ENCODE measurements around the gene HSF5. TPM values are rescaled to one million over a fixed set of nuclear protein-coding genes. Genes with fewer than 3 reads are reported as not detected.

The HSF5 gene
- total RNA-seq, 1 donor from 2014 or later = 0.32 TPM

GRCh38 chr17:58421711-58422110 lies 66.5 kb downstream of the HSF5 start:
- no peaks in the 10 kb centered on the region for H3K9me3 ChIP-seq
- no peak for DNase-seq
- no peaks in the 10 kb centered on the region for H3K27me3 ChIP-seq (ENCODE audit: low read depth)
- peaks cover 5% of the 10 kb centered on the region for H3K4me1 ChIP-seq
- H3K27ac ChIP-seq = no peak overlapping the region
- TF ChIP-seq, protein P1, sequence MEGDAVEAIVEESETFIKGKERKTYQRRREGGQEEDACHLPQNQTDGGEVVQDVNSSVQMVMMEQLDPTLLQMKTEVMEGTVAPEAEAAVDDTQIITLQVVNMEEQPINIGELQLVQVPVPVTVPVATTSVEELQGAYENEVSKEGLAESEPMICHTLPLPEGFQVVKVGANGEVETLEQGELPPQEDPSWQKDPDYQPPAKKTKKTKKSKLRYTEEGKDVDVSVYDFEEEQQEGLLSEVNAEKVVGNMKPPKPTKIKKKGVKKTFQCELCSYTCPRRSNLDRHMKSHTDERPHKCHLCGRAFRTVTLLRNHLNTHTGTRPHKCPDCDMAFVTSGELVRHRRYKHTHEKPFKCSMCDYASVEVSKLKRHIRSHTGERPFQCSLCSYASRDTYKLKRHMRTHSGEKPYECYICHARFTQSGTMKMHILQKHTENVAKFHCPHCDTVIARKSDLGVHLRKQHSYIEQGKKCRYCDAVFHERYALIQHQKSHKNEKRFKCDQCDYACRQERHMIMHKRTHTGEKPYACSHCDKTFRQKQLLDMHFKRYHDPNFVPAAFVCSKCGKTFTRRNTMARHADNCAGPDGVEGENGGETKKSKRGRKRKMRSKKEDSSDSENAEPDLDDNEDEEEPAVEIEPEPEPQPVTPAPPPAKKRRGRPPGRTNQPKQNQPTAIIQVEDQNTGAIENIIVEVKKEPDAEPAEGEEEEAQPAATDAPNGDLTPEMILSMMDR (IDR thresholded peaks at IDR 0.05) = no peak
- no peak for ATAC-seq
- no peak overlapping the region for H3K4me3 ChIP-seq
- H3K36me3 ChIP-seq = no peaks in the 10 kb centered on the region
- intact Hi-C loops (cut with DNase I) = no loop called here

DNA sequence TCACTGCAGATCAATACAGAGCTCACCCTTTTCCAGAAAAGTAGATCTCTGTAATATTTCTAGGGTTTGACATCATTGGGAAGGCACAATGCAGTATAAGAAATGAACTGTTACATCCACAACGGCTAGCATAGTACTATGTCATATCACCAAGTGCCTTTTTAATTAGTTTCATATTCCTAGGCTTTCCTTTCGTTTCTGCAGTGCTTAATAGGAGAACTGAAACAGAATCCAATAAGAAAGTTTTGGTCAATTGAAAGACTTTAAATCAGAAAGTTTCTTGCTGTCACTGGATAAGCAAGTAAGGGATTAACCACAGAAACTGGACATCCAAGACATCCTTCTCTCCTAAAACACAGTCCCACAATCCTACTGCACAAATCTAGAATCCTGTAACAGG lies 67.4 kb downstream of the HSF5 start:
- no peaks in the 10 kb centered on the region for H3K36me3 ChIP-seq
- H3K4me3 ChIP-seq = no peak overlapping the region
- no peaks in the 10 kb centered on the region for H3K27me3 ChIP-seq (ENCODE audit: low read depth)
- no peak overlapping the region for H3K27ac ChIP-seq
- ATAC-seq (no peak), DNase-seq (no peak)
- intact Hi-C loops (cut with DNase I) = no loop called here
- no peaks in the 10 kb centered on the region for H3K9me3 ChIP-seq
- peaks cover 5% of the 10 kb centered on the region for H3K4me1 ChIP-seq
- TF ChIP-seq, protein P1 (IDR thresholded peaks at IDR 0.05) = no peak

DNA sequence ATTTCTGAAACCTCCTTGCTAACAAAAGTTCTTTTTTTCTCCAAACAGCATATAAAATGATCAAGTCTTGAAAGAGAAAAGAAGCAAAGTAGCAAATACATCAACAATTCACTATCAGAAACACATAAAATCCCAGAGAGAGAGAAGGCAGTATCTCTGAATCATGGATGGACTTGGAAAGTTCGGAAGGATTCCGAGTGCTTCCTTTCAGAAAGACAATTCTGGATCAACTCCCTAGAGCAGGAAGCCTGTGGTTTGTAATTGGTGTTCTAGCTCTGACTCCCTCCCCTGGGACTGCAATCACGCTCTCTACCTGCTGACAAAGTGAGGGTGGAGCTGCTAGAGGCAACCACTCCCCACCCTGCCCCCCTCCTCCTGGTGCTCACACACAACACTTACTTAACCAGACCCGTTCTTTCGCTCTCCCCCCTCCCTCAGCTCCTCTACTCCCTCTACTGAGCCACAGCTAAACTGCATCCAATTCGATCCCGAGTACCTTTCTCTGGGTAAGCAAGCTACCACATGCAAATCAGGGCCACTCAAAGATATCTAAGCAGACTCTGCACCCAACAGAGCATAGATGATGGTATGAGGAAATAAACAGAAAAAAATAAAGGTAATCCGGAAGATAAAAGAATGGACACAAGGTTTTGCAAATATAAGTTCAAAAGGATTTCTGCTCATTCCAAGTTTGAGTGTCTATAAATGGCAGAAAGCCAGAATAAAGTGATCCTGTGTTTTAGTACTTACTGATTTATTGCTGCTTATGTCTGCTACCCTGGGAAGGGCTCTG lies 70.7 kb downstream of the HSF5 start, which contains the start of gene RNF43:
Gene RNF43, minus strand, starts transcription at position 235 of the 793 bp plus-strand sequence. CDS start 1,957 bp downstream, outside the sequence.
- Histone ChIP-seq H3K9me3 (no peaks in the 10 kb centered on the region), H3K4me3 (peak within 1 kb of the TSS; percentile 48), H3K36me3 (no peaks in the 10 kb centered on the region), H3K27ac (peak within 1 kb of the TSS; percentile 77), H3K27me3 (ENCODE audit: low read depth) (no peaks in the 10 kb centered on the region), H3K4me1 (peaks cover 5% of the 10 kb centered on the region)
- ATAC-seq = peak; percentile 99 to 100
- TF ChIP-seq, protein P1 (IDR thresholded peaks at IDR 0.05) = peak; percentile 66
- DNase-seq = peak; percentile 95
- intact Hi-C loops (cut with DNase I) = no loop called here

DNA sequence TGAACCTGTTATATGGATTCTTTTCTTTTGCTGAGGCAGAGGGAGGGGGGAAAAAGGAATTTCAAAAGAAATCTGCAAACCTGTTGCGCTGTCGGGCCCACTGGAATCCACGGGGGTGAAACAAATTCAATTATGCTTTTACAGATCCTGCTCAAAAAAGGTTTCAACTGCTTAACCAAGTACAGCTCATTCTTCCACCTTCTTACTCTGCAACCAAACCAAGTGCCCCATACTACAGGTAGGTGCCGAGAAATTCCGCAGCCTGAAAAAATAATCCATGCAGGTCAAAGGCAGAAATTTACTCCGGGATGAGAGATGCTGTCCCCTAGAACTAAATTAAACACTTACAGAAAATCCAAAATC lies 71.3 kb downstream of the HSF5 start:
- Histone ChIP-seq H3K27ac (peak overlapping the region; percentile 77), H3K4me3 (peak overlapping the region; percentile 48), H3K27me3 (ENCODE audit: low read depth) (no peaks in the 10 kb centered on the region), H3K4me1 (peaks cover 5% of the 10 kb centered on the region), H3K9me3 (no peaks in the 10 kb centered on the region), H3K36me3 (no peaks in the 10 kb centered on the region)
- DNase-seq (no peak), ATAC-seq (peak; percentile 26 to 51)
- TF ChIP-seq, protein P1 (IDR thresholded peaks at IDR 0.05) = no peak
- intact Hi-C loops (cut with DNase I) = no loop called here

GRCh38 chr17:58416396-58416795 lies 71.8 kb downstream of the HSF5 start:
- ATAC-seq (no peak), DNase-seq (no peak)
- H3K36me3 ChIP-seq = no peaks in the 10 kb centered on the region
- peaks cover 5% of the 10 kb centered on the region for H3K4me1 ChIP-seq
- H3K9me3 ChIP-seq = no peaks in the 10 kb centered on the region
- H3K27ac ChIP-seq = peak overlapping the region; percentile 77
- peak overlapping the region; percentile 48 for H3K4me3 ChIP-seq
- TF ChIP-seq, protein P1 (IDR thresholded peaks at IDR 0.05) = no peak
- intact Hi-C loops (cut with DNase I) = no loop called here
- H3K27me3 ChIP-seq (ENCODE audit: low read depth) = no peaks in the 10 kb centered on the region
